Neural cell (in vitro differentiated cells): ENCODE data around the gene ZSWIM6. TPM values are rescaled to one million over a fixed set of nuclear protein-coding genes. Genes with fewer than 3 reads are reported as not detected.

ENCODE experiments used
- H2AFZ ChIP-seq: fragments of 200-600, 300-800 bp; sonication (generic), shearing (Covaris generic); 2 replicates; pipeline ENCODE4 v1.6.0; 2014; ENCODE audit warnings: low read depth, mild to moderate bottlenecking, antibody characterized with exemption, low read length, moderate library complexity
- H3F3A ChIP-seq: fragments of 200-600 bp; shearing (Covaris generic); 2 replicates; pipeline ENCODE4 v1.6.1; 2016; ENCODE audit warnings: mild to moderate bottlenecking, moderate library complexity, mixed read lengths, antibody characterized with exemption, low read length; ENCODE audit not compliant: insufficient read depth, poor library complexity, severe bottlenecking
- H3K27ac ChIP-seq: fragments of 200-600, 300-800 bp; sonication (generic), shearing (Covaris generic); 2 replicates; pipeline ENCODE4 v1.5.1; 2014; ENCODE audit warnings: mild to moderate bottlenecking, low read length, moderate library complexity
- H3K27me3 ChIP-seq: fragments of 300-800, 200-600 bp; sonication (generic), shearing (Covaris generic); 2 replicates; pipeline ENCODE4 v1.6.0; 2014; ENCODE audit warnings: mild to moderate bottlenecking, low read depth, low read length, moderate library complexity; ENCODE audit not compliant: insufficient read depth
- H3K36me3 ChIP-seq: fragments of 300-800, 200-600 bp; sonication (generic), shearing (Covaris generic); 2 replicates; pipeline ENCODE4 v1.5.1; 2014; ENCODE audit warnings: mild to moderate bottlenecking, antibody characterized with exemption, low read length, moderate library complexity; ENCODE audit not compliant: insufficient read depth
- H3K4me2 ChIP-seq: fragments of 300-800, 200-600 bp; sonication (generic), shearing (Covaris generic); 2 replicates; pipeline ENCODE4 v1.6.0; 2014; ENCODE audit warnings: mild to moderate bottlenecking, low read length
- H3K4me3 ChIP-seq: fragments of 300-800, 200-600 bp; sonication (generic), shearing (Covaris generic); 2 replicates; pipeline ENCODE4 v1.5.1; 2014; ENCODE audit warnings: mild to moderate bottlenecking, low read length, moderate library complexity
- H3K79me2 ChIP-seq: fragments of 200-600 bp; shearing (Covaris generic); replicated peaks from 2 replicates; pipeline ENCODE4 v1.6.0; 2014; ENCODE audit warnings: mild to moderate bottlenecking, low read length, moderate library complexity; ENCODE audit not compliant: insufficient read depth
- H3K9ac ChIP-seq: fragments of 300-800, 200-600 bp; sonication (generic), shearing (Covaris generic); 2 replicates; pipeline ENCODE4 v1.6.1; 2016; ENCODE audit warnings: mild to moderate bottlenecking, low read length, mixed read lengths
- H3K9me2 ChIP-seq: fragments of 200-600 bp; shearing (Covaris generic); 2 replicates; pipeline ENCODE4 v1.6.1; 2016; ENCODE audit warnings: mild to moderate bottlenecking, low read length, mixed read lengths; ENCODE audit not compliant: insufficient read depth
- H3K9me3 ChIP-seq: fragments of 200-600, 300-800 bp; sonication (generic), shearing (Covaris generic); 2 replicates; pipeline ENCODE4 v1.6.1; 2016; ENCODE audit warnings: mild to moderate bottlenecking, mixed run types, low read length, moderate library complexity, mixed read lengths
- H4K20me1 ChIP-seq: fragments of 200-600 bp; shearing (Covaris generic); 2 replicates; pipeline ENCODE4 v1.6.1; 2016; ENCODE audit warnings: mild to moderate bottlenecking, mixed run types; ENCODE audit not compliant: insufficient read depth
- CTCF ChIP-seq: fragments of 450-650 bp; IDR thresholded peaks from 2 replicates; pipeline ENCODE4 v1.5.1; 2014; ENCODE audit warnings: antibody characterized with exemption, mild to moderate bottlenecking, moderate library complexity; ENCODE audit not compliant: poor library complexity, severe bottlenecking
- EP300 ChIP-seq: fragments of 450-650 bp; conservative IDR thresholded peaks from 2 replicates; pipeline ENCODE4 v1.6.1; 2014; ENCODE audit warnings: antibody characterized with exemption, mild to moderate bottlenecking, moderate library complexity; ENCODE audit not compliant: poor library complexity, severe bottlenecking
- EZH2 ChIP-seq: fragments of 200-600, 300-800 bp; shearing (Covaris generic), sonication (generic); IDR thresholded peaks from 2 replicates; pipeline ENCODE4 v1.6.1; 2014; ENCODE audit warnings: antibody characterized with exemption, low read length, borderline replicate concordance, mild to moderate bottlenecking; ENCODE audit not compliant: insufficient read depth, poor library complexity, severe bottlenecking
- MXI1 ChIP-seq: fragments of 450-650 bp; conservative IDR thresholded peaks from 2 replicates; pipeline ENCODE4 v1.6.1; 2014; ENCODE audit warnings: antibody characterized with exemption, mild to moderate bottlenecking; ENCODE audit not compliant: poor library complexity, severe bottlenecking
- POLR2AphosphoS5 ChIP-seq: IDR thresholded peaks from 2 replicates; pipeline ENCODE4 v1.6.1; 2012
- RAD21 ChIP-seq: fragments of 450-650 bp; conservative IDR thresholded peaks from 2 replicates; pipeline ENCODE4 v1.6.1; 2014; ENCODE audit warnings: antibody characterized with exemption, mild to moderate bottlenecking, moderate library complexity
- SMC3 ChIP-seq: fragments of 450-650 bp; conservative IDR thresholded peaks from 2 replicates; pipeline ENCODE4 v1.6.1; 2014; ENCODE audit warnings: antibody characterized with exemption, mild to moderate bottlenecking, moderate library complexity; ENCODE audit not compliant: poor library complexity
- TAF1 ChIP-seq: IDR thresholded peaks from 2 replicates; pipeline ENCODE4 v1.6.1; 2012; ENCODE audit warnings: low read depth
- polyA plus RNA-seq: library from polyadenylated mRNA; depleted of rRNA; stranded (reverse); fragments of >200 nt; gene quantifications from 2 replicates; pipeline ENCODE4 v1.2.3, GENCODE V29; 2014
- TF ChIP-seq, protein P1 (sequence below): IDR thresholded peaks from 2 replicates; pipeline ENCODE4 v1.6.1; 2012; ENCODE audit warnings: borderline replicate concordance

ZSWIM6 gene
- polyA plus RNA-seq, 1 donor from 2014 or later, result 43.6 TPM

- Histone ChIP-seq H3K4me3 (no peak overlapping the region), H3F3A (no peaks in the 10 kb centered on the region), H3K4me2 (no peak overlapping the region), H2AFZ (no peak overlapping the region), H3K9me3 (no peaks in the 10 kb centered on the region), H3K27ac (no peak overlapping the region), H3K9me2 (no peaks in the 10 kb centered on the region), H3K79me2 (peaks cover 97% of the 10 kb centered on the region), H3K36me3 (no peaks in the 10 kb centered on the region), H3K27me3 (no peaks in the 10 kb centered on the region), H3K9ac (no peak overlapping the region), H4K20me1 (peaks cover 3% of the 10 kb centered on the region)
- no peak for TF ChIP-seq EP300
- TF ChIP-seq EZH2, result no peak
- TF ChIP-seq, protein P1, sequence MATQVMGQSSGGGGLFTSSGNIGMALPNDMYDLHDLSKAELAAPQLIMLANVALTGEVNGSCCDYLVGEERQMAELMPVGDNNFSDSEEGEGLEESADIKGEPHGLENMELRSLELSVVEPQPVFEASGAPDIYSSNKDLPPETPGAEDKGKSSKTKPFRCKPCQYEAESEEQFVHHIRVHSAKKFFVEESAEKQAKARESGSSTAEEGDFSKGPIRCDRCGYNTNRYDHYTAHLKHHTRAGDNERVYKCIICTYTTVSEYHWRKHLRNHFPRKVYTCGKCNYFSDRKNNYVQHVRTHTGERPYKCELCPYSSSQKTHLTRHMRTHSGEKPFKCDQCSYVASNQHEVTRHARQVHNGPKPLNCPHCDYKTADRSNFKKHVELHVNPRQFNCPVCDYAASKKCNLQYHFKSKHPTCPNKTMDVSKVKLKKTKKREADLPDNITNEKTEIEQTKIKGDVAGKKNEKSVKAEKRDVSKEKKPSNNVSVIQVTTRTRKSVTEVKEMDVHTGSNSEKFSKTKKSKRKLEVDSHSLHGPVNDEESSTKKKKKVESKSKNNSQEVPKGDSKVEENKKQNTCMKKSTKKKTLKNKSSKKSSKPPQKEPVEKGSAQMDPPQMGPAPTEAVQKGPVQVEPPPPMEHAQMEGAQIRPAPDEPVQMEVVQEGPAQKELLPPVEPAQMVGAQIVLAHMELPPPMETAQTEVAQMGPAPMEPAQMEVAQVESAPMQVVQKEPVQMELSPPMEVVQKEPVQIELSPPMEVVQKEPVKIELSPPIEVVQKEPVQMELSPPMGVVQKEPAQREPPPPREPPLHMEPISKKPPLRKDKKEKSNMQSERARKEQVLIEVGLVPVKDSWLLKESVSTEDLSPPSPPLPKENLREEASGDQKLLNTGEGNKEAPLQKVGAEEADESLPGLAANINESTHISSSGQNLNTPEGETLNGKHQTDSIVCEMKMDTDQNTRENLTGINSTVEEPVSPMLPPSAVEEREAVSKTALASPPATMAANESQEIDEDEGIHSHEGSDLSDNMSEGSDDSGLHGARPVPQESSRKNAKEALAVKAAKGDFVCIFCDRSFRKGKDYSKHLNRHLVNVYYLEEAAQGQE, result no peak
- no peak for TF ChIP-seq TAF1
- no peak for TF ChIP-seq MXI1
- no peak for TF ChIP-seq POLR2AphosphoS5
- no peak for TF ChIP-seq CTCF
- TF ChIP-seq SMC3, result no peak
- no peak for TF ChIP-seq RAD21
Observed at GRCh38 chr5:61423487-61424145, 91.6 kb downstream of the ZSWIM6 start.

GRCh38 chr5:61425918-61426317 is 93.9 kb downstream of the ZSWIM6 start:
- peaks cover 97% of the 10 kb centered on the region for H3K79me2 ChIP-seq
- H4K20me1 ChIP-seq, result no peaks in the 10 kb centered on the region
- no peak overlapping the region for H3K27ac ChIP-seq
- TF ChIP-seq EZH2 (no peak), SMC3 (no peak)
- no peak overlapping the region for H3K4me2 ChIP-seq
- H2AFZ ChIP-seq, result no peak overlapping the region
- no peaks in the 10 kb centered on the region for H3K9me2 ChIP-seq
- no peaks in the 10 kb centered on the region for H3F3A ChIP-seq
- H3K36me3 ChIP-seq, result no peaks in the 10 kb centered on the region
- H3K4me3 ChIP-seq, result no peak overlapping the region
- no peak overlapping the region for H3K9ac ChIP-seq
- H3K9me3 ChIP-seq, result no peaks in the 10 kb centered on the region
- no peaks in the 10 kb centered on the region for H3K27me3 ChIP-seq
